ENCODE results near the gene VTI1B.

DNA sequence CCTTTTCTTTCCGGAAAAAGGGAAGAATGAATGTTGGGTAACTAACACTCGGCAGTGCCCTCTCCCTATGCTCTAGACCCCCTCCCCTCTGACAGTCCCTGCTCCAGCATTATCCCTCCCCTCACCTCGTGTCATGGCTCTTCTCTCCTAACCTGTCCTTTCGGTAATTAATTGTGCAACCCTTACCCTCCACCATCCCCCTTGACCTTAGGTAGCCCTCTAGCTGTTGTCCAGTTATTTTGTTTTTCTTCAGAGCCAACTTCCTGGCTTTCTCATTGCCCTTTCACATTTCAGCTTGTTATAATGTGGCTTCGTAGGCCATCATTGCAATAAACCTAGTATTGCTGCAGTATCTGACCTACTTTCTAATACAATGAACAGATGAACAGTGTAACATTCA, 43.5 kb downstream of the VTI1B start:
- no peak for TF ChIP-seq ZFX (IDR thresholded peaks at IDR 0.05; ENCODE audit: borderline replicate concordance)
- TF ChIP-seq, protein P1, sequence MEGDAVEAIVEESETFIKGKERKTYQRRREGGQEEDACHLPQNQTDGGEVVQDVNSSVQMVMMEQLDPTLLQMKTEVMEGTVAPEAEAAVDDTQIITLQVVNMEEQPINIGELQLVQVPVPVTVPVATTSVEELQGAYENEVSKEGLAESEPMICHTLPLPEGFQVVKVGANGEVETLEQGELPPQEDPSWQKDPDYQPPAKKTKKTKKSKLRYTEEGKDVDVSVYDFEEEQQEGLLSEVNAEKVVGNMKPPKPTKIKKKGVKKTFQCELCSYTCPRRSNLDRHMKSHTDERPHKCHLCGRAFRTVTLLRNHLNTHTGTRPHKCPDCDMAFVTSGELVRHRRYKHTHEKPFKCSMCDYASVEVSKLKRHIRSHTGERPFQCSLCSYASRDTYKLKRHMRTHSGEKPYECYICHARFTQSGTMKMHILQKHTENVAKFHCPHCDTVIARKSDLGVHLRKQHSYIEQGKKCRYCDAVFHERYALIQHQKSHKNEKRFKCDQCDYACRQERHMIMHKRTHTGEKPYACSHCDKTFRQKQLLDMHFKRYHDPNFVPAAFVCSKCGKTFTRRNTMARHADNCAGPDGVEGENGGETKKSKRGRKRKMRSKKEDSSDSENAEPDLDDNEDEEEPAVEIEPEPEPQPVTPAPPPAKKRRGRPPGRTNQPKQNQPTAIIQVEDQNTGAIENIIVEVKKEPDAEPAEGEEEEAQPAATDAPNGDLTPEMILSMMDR (IDR thresholded peaks at IDR 0.05): no peak

Measured in 22Rv1 (cell line).